NB4 (cell line): ENCODE data around the gene IGSF21.

Source experiments
- POLR2A ChIP-seq: IDR thresholded peaks from 2 replicates; pipeline ENCODE4 v1.6.1; 2011; ENCODE audit warnings: mild to moderate bottlenecking; ENCODE audit not compliant: insufficient read length; ENCODE audit errors: extremely low read depth
- TF ChIP-seq, protein P1 (sequence below): IDR thresholded peaks from one replicate; pipeline ENCODE4 v1.5.1; 2012; ENCODE audit warnings: low read depth, low read length

DNA sequence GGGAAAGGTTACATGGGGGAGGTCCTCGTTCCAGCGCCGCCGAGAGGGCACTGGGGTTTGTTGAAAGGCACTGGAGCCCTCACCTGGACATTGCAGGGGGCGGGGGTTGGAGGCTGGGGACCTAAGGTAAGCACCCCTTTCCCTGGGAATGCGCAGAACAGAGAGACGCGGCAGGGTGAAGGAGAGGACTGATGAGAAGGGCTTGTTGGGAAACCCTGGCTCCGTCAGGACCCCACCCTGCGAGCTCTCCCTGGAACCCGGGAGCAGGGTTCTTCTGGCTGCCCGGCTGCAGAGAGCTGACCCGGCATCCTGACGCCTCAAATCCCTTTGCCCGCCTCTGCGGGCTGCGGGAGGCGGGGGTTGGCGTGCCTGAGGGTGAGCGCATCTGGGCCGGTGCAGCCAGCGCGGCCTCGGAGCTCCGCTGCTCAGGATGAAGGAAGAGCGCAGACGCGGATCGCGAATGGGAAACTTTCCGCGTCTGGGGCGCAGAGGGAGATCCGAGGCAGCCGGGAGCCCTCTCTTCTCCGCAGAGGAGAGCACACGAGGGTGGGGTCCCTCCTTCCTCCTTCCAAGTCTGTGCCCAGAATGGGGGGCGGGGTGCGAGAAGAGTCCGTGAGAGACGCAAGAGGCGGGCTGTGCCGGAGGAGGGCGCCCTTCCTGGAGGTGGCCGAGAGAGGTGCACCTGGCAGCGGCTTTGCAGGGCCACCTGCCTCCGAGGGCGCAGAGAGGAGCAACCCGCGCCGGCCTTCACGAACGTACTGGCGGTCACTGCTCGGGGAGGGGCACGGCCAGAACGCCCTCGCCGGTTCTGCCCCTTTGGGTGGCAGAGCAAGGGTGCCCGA lies 2.4 kb downstream of the IGSF21 start:
- TF ChIP-seq, protein P1, sequence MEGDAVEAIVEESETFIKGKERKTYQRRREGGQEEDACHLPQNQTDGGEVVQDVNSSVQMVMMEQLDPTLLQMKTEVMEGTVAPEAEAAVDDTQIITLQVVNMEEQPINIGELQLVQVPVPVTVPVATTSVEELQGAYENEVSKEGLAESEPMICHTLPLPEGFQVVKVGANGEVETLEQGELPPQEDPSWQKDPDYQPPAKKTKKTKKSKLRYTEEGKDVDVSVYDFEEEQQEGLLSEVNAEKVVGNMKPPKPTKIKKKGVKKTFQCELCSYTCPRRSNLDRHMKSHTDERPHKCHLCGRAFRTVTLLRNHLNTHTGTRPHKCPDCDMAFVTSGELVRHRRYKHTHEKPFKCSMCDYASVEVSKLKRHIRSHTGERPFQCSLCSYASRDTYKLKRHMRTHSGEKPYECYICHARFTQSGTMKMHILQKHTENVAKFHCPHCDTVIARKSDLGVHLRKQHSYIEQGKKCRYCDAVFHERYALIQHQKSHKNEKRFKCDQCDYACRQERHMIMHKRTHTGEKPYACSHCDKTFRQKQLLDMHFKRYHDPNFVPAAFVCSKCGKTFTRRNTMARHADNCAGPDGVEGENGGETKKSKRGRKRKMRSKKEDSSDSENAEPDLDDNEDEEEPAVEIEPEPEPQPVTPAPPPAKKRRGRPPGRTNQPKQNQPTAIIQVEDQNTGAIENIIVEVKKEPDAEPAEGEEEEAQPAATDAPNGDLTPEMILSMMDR, result no peak
- no peak for TF ChIP-seq POLR2A
